GM18519 (cell line): Measurements from ENCODE around the gene KCNH8.

ENCODE experiments used
- ATAC-seq: cut with Tn5 transposase; IDR thresholded peaks from one replicate; pipeline ENCODE4 v1.9.1; 2021; ENCODE audit warnings: mild to moderate bottlenecking, moderate library complexity; ENCODE audit not compliant: unreplicated experiment, low FRiP score

Gene KCNH8

DNA sequence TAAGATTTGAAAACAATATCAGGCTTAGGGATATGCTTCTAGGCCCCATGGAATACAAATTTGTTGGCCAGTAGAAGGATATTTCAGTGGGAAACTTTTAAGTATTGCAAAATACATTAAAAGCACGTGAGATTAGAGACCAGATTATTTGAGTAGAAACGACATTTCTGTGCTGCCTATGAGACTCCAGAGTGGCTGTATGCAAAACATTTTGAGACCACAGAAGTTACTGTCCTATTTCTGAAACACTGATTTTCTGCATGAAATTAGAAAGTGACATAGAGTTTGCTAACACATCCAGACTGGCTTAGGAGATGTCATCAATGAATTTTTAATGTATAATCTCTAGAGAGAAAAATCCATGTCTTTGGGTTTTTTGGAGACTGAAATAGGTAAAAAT lies 99.8 kb downstream of the KCNH8 start:
- peak; percentile 63 for ATAC-seq

DNA sequence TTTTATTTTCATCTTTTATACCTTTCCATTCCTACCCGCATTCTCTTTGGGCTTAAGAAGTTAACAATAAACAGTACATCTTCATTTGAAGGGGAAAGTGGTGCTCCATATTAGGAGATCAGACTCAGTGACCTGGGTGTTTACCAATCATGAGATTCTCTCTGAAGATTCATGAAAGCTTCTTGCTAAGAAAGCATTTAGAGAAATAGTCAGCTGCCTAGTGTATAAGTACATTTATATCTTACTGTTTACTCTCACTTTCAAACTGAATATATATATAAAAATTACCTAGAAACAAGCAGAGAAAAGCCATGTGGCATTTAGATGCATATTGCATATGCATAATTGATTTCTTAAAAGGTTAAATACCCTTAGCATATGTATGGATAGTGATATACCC lies 100.5 kb downstream of the KCNH8 start:
- ATAC-seq = no peak

DNA sequence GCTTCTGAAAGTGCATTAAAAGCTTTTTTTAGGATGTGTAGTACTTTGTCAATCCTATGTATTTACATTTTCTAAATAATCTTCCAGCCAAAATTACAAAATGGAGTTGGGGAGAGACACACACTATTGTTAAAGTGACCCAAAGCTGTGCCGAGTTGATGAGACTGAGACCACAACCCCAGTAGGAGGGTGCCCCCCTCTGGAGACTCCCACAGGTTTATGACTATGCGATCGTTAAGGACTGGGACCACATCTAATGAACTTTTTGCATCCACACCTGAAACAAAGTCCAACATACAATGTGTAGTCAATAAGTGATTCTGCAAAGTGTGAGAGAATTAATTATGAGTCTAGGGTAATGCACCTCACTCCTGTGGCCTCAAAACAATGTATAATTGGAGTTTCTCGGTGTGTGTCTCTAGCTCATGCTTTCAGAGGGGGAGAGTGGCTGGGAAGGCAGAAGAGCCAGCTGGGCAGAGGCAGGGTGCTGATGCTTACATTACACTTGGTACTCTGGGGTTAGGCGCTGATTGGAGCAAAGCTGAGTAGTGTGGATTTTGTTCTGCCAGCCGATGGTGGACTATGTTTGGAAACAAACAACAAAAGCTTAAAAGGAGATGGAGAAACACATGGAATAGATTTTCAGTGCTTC lies 102.8 kb downstream of the KCNH8 start:
- ATAC-seq = no peak

DNA sequence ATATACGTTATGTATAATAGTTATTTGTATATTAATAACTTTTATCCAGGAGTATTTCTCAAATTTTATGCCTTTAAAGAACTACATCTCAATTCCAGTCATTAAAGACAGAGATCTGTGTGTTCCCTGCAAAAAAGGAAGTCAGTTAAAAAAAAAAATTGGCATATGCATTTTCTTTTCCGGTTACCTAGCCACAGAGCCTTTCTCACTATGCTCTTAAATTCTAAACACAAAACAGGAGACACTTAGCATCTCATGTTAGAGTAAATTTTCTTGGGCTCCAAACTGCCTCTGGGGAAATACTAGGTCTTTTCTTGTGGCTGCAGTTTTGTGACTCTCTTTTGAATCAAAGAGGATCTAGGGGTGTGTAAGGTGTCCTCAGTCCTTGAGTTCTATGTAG lies 105.9 kb downstream of the KCNH8 start:
- no peak for ATAC-seq

DNA sequence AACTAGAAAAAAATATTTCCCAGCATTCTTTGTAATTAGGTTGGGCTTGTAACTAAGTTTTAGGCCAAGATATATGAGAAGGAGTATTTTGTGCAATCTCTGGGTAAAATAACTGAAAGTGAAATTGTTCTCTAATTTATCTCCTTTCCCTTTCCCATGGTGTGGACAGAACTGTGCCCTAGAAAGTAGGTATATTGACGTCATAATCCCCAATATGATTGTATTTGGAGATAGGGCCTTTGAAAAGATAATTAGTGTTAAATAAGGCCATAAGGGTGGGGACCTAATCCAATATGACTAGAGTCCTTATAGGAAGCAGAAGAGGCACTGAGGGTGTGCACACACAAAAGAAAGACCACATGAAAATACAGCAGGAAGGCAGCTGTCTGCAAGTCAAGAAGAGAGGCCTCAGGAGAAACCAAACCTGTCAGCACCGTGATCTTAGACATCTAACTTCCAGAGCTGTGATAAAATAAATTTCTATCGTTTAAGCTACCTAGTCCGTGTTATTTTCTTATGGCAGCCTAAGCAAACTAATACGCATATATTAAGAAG lies 106.6 kb downstream of the KCNH8 start:
- ATAC-seq = no peak

DNA sequence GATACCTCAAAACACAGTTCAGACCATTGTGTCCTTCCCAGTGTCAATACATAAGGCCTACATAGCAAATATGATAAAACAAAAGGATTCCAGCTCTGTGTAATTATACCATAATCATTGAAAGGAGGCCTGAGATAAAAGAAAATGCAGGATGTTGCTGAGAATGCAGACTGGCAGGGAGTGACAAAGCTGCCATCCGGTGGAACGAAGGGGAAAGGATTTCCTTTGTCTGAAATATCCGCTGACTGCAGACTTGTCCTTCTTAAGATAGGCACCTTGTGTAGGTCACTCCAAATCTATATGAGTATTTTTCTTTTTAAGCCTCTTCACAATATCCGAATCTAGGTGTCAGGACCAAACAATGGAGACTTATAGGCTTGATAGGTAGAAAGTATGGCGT lies 108.0 kb downstream of the KCNH8 start:
- no peak for ATAC-seq

DNA sequence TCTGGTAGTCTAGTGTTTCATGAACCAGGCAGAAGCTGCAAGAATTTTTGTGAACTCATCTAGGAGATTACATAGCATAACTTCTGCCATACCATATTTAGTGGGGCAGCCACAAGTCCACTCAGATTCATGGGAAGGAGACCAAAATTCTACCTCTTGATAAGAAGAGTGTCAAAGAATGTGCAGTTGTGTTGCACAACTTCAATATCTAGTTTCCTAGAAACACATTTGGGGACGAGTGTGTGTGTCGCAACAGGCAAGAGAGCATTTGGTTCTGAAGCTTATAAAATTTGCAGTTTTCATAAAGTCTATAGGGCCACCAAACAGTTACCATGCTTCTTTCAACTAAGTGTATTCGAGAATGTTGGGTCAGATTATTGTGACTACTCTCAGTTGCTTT lies 115.3 kb downstream of the KCNH8 start:
- no peak for ATAC-seq

DNA sequence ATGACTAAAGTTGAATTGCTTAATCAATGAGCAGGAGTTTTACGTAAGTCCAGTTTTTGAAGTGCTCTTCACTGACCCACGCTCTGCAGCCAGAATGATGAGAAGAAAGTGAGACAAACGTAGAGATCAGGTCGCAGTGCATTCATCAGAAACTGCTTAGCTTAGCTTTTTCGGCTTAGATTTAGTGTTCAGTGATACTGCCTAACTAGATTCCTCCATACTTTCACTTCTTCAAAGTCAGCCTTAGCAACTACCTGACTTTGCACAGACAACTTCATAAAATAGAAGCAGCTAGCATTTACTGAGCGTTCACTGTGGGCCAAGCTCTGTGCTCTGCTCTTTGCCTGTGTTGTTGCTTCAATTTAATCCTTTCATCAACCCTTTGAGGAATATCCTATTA lies 116.1 kb downstream of the KCNH8 start:
- ATAC-seq = peak; percentile 69

DNA sequence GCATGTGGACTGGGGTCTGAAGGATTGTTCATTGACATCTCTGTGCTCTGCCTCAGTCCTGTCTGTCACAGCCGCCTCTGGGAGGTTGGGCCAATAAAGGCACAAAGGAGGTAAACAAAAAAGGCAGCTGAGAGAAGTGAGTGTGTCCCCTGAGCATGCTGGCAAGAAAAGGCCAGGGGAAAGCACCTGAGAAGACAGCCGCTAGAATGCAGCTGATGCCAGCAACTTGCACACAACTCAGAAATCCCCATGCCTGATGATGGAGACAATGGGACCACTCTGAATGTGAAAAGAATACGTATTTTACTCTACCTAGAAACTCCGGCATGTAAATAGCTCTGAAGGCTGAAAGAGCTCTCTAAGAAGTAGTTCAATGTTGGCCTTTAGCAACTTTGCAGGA lies 118.7 kb downstream of the KCNH8 start:
- ATAC-seq = no peak

DNA sequence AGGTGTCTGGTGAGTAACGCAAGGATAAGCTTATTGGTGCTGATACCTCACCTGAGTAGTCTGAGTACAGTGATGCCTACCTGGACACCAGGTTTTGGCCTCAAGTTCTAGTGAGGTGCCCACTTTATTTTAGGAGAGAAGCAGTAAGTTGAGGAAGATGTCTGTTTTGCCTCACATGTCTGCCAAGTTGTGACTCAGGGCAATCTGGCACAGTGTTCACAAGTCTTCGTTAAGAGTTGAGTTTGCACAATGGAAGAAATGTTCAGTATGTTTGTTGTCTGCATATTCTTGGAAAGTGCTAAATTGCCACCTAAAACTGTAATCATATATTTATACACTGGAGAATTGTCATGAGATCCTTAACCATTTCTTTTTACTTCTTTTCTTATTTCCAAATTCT lies 122.2 kb downstream of the KCNH8 start:
- ATAC-seq = no peak

DNA sequence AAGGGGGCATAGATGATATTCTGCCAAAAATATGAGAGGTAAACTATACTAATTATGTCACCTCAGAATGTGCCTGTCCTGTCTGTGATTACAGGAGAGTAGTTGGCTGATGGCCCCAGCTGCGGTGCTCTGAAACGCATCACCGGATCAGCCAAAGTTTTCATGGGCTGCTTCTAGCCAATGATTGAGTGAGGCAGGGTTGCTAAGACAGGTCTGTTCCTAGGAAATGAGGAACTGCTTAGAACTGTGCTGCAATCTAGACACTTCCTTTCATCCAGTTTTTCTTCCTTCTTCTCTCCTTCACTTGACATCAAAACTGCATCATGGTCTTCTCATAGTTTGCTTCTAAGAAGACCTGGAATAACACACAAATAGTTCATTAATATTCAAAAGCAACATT lies 124.0 kb downstream of the KCNH8 start:
- no peak for ATAC-seq

DNA sequence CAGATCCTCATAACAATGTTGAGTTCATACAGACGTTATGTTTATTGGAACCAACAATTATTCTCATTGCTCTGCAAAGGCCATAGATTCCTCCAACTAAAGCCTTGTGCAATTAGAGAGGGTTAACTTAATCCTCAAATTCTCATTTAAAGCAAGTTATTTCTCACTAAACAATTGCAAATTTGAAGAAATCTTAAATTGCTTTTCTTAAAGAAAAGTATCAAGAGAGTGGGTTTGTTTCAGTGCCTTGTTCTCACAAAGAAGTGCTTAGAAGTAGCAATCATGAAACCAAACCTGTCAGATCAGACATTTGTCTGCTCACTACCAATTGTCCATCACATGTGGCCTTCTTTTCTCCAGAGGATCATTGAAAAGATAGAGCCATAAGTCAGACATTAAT lies 124.8 kb downstream of the KCNH8 start:
- no peak for ATAC-seq

DNA sequence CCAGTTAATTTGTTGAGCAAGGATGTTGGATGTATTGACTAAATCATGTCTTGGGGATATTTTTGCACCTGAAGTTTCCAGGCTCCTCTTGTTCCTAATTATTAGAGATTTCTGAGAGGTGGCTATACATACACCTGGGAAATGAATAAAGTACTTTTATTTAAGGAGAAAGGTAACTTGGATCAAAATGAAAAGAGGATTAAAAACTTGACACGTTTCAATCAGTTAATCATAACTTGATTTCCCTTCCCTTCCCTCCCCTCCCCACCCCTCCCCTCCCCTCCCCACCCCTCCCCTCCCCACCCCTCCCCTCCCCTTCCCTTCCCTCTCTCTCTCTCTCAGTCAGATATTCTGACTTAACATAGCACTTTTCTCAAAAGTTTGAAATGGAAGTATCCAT lies 126.3 kb downstream of the KCNH8 start:
- no peak for ATAC-seq

DNA sequence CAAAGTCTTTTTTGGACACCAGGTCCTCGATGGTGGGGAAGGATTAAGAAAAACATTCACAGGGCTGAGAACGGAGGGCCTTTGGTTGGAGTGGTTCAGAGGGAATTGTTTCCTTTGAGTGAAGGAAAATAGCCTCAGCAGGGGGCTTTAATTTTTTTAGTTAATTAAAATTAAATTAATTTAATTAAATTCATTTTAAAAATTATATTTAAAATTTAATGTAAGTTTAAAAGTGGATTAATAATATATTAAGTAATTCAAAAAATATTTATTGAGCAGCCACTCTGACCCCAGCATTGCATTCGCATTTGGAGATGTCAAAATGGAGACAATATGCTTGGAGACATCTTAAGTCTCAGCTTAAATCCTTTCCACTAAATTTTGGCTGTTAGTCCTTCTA lies 136.7 kb downstream of the KCNH8 start:
- ATAC-seq = no peak

DNA sequence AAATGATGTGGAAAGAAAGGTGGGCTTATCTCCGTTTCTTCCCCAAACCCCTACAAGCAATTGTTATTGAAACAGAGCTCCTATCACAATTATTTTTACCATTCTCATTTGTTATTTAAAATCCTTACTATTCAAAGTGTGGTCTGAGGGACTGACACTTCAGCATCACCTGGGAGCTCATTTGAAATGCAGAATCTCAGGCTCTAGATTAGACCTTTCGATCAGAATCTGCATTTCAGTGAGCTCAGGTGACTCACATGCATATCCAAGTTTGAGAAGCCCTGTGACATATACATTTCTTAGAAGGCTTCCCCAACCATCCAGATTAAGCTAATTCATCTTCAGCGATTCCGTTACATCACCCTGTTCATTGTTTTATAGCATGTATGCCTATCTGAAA lies 145.0 kb downstream of the KCNH8 start:
- ATAC-seq = no peak

DNA sequence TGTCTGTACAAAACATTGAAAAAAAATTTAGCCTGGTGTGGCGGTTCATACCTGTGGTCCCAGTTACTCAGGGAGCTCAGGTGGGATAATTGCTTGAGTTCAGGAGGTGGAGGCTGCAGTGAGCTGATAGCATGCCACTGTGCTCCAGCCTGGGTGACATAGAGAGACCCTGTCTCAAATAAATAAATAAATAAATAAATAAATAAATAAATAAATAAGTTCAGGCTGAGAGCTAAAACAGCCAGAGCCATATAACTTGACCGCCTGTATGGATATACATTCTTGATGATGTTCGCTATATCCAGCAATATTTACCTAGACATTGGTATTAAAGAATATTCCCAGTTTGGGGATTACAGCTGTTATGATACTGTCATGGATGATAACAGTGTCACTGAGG lies 146.9 kb downstream of the KCNH8 start:
- no peak for ATAC-seq

DNA sequence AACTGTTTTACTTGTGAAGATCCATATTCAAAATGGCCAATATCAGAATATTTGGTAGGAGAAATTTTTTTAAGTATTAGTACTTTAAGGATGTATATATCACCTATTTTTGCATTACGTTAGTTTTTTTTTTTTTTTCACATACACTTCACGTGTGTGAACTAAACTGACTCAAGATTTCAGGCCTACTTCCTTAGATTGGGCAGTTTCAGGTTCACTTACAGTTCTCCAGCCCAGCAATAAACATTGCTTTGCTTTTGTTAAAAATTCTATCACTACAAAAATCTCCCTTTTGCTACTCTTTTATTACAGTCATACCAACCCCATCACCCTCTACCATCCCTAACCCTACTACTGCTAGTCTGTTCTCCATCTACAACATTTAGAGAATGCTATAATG lies 183.6 kb downstream of the KCNH8 start:
- ATAC-seq = no peak

DNA sequence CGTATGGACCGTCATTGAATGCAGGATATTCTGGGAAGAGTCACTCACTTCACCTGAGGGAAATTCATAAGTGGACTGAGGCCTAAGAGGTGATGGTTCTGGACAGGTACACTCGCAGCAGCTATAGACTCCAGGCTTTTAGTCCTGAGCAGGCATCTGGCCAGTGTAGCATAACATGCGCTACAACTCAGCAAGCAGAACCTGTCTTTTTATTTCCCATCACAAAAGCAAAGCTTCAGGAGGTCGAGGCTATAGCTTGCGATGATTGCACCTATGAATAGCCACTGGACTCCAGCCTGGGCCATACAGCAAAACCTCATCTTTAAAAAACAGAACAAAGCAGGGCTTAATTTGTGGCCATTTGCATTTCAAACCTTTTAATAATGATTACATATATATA lies 185.8 kb downstream of the KCNH8 start:
- ATAC-seq = no peak

DNA sequence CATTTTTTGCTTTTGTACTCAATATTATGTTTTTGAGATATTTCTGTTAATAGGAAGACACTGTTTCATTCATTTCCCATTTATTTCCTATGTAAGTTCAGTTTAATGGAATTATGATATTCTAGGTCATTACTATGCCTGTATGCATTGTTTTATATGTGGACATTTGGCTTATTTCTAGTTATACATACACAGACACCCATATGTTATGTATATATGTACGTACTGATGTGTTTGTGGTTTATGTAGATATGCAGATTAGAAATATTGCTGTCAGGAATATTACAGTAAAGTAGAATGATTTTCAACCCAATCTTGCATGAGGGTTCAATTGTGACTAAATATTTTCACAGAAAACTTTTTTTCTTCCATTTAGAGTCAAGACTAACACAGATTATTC lies 190.5 kb downstream of the KCNH8 start:
- no peak for ATAC-seq

DNA sequence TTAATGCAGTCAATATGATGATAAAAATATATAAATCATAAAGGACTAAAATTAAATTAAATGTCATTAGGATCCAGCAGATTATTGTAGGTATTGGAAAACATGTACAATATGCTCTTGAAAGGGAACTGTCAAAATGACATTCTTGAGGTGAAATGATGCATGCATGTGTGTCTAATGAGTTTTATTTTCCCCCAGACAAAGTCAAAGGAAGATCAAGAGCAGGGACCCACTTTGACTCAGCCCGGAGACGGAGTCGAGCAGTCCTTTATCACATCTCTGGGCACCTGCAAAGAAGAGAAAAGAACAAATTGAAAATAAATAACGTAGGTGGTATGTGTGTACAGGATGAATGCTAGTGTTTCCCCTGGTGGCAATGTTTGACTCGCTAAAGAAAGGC lies 194.1 kb downstream of the KCNH8 start:
- no peak for ATAC-seq

DNA sequence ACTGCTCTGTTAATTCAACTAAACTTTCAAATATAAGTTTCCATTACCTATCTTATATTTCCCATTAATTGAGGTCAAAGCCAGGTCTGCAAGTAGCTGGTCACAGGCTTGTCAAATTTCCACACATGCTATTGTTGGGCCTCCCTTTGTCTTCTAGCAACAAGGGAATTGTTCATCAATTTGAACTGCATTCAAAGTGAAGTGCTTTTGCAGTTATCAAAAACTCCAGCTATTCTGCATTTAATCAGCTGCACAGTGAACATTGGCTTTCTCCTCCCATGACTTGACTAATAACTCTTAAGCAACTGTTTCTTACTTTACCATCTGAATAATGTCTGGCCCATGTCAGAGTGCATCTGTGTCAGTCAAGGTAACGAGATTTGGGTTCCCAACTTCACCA lies 198.4 kb downstream of the KCNH8 start:
- ATAC-seq = no peak

DNA sequence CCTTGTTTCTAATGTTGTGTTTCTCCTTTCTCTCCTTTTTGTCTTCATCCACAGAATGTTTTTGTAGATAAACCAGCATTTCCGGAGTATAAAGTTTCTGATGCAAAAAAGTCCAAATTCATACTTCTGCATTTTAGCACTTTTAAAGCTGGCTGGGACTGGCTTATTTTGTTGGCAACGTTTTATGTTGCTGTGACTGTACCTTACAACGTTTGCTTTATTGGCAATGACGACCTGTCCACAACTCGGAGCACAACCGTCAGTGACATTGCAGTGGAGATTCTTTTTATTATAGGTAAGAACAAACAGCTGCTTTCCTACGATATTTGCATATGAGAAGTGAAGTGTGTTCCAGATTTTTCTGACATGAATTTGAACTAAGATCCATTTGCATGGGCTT lies 199.4 kb downstream of the KCNH8 start:
- no peak for ATAC-seq

DNA sequence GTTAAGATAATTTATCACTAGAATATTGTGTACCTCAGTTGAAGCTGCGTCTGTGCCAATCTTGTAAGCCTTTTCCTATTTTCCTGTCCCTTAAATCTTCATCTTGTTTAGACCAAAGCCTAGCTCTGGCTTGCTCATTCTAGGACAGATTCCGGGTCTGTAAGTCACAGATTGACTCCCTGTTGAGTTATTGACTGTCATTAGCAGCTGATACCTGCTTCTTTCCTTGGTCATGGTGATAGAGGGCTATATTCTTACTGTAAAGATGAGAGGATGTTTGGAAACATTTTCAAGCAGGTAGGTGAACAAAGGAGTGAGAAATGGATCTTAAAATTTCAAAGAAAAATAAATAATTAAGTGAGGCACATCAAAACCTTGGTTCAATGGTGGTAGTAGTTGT lies 200.2 kb downstream of the KCNH8 start:
- ATAC-seq = no peak
